Neural cell (in vitro differentiated cells): Measurements from ENCODE around the gene POLR2L.

ENCODE experiments used
- EP300 ChIP-seq: fragments of 450-650 bp; conservative IDR thresholded peaks from 2 replicates; pipeline ENCODE4 v1.6.1; 2014; ENCODE audit warnings: antibody characterized with exemption, mild to moderate bottlenecking, moderate library complexity; ENCODE audit not compliant: poor library complexity, severe bottlenecking
- POLR2AphosphoS5 ChIP-seq: IDR thresholded peaks from 2 replicates; pipeline ENCODE4 v1.6.1; 2012
- SMC3 ChIP-seq: fragments of 450-650 bp; conservative IDR thresholded peaks from 2 replicates; pipeline ENCODE4 v1.6.1; 2014; ENCODE audit warnings: antibody characterized with exemption, mild to moderate bottlenecking, moderate library complexity; ENCODE audit not compliant: poor library complexity

DNA sequence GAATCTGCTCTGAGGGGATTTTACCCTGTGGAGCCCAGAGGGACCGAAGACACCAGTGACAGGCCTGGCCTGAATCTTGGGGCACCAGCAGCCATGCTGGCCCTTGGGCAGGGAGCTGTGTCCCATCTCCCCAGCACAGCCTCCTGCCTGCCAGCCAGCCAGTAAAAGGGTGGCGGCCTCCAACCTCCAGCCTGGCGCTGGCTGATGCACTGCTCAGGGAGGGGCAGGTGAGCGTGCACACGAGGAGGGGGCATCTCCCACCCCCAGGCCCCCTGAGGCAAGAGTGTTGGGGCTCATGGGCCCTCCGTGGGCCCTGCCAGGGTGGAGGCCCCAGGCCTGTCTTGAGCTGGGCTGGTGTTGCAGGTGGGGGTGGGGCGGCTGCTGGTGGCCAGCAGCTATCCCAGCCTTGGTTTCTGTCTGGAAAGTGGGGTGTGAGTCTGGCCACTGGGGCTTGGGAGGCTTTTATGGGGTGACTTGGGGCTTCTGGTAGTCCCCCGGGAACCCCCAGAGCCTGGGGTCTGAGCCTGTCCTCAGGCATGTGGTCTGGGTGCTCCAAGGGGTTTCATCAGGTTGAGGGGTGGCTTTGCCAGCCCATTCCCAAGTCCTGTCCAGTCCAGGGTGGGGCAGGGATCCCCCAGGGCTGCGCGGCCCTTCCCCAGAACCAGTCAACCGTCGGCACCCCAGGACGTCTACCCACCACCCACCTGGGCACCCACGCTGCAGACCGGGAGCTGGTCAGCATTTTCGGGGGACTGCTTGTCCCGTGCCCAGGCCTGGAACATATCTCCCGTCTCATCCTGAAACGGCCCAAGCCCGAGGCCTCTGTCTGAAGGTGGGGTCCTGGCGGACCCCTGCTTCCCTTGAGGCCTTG lies 18.1 kb upstream of the POLR2L start:
- TF ChIP-seq SMC3 (no peak), EP300 (no peak), POLR2AphosphoS5 (no peak)
